ENCODE results near the gene TNNI3. TPM values are rescaled to one million over a fixed set of nuclear protein-coding genes. Genes with fewer than 3 reads are reported as not detected.

Gene TNNI3
- total RNA-seq (2022; extraction: Qiagen RNA extraction): 6.4 to 9.5 TPM (median 8.1 TPM) in 5 replicates

DNA sequence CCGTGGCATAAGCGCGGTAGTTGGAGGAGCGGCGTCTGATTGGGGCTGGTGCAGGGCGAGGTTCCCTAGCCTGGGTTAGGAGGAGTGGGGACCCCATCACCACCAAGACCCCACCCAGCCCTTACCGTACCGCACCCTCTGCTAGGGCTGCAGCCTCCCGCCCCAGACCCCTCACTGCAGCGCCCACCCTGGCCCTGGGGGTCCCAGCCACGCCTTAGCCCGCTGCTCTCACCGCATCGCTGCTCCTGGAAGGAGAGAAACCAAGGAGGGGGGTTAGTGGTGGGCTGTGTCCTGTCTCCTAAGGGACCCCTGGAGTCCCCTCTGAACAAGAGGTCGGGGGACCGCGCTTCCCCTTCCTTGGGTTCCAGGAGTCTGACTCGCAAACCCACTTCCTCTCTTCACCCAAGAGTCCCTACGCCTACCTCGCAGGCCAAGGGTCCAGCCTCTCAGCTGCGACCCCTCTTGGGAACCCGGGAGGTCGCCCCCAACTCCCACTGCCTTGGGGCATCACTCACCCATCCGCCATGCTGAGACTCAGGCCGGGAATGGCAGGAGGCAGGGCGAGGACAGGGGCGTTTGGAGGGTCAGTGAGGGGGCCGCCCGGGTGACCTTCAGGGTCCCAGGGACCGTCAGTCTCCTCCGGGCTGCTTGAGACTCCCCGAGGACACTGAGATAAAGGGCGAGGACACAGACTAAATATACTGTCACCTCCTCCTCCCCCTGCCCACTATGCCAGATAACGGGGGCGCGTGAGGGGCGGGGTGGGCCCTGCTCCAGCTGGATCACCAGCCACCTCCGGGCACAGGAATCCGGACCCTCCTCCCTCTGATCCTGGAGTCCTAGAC, at the start of gene TNNI3:
Gene TNNI3 (minus strand): TSS at position 669 of the 845 bp plus-strand sequence. CDS start 143 bp downstream, at position 526.

DNA sequence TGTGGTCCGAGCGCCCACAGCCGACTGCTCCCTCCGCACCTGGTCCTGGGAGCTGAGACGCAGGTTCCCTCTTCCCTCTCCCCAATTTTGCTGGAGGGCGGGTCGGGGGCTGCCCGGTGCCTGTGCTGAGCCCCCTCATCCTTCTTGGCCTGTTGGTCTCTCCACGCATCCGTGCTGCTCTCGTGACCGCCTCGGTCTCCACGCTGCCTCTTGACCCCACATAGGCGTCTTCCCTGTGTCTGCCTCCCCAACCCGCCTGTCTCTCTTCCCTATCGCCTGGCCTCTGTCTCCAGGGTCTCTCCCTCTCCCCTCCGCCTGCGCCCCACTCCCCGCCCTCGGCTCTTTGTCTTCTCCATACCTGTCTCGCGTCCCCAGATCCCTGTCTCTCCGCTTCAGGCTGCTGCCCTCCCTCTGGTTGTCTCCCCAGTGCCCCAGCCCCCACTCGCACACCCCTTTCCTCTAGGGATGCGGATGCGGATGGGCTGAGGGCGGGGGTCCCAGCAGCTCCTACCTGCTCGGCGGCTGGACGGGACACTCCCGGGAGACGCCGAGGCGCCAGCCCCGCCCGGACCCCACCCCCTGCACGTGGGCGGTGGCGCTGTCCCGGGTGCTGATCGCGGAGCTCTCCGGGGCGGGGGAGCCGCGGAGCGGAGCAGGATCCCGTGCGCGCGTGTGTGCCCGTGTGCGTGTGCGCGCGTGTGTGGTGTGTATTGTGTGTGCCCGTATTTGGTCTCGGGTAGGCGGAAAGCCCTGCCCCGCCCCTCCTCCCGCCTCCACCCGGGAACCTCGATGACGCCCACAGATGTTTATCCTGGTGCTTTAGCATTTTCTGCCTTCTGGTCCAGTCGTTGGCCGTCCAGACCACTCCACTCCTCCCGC, 22.3 kb upstream of the TNNI3 start, which contains the start of gene SYT5:
Gene SYT5 (minus strand): TSS at position 684 of the 879 bp plus-strand sequence. CDS start 1,248 bp downstream, outside the sequence.

GRCh38 chr19:55166530-55167268, 9.2 kb upstream of the TNNI3 start, which contains the start of gene DNAAF3:
Gene DNAAF3 (minus strand): TSS chr19:55166613. CDS start chr19:55166413, 200 bp downstream.

DNA sequence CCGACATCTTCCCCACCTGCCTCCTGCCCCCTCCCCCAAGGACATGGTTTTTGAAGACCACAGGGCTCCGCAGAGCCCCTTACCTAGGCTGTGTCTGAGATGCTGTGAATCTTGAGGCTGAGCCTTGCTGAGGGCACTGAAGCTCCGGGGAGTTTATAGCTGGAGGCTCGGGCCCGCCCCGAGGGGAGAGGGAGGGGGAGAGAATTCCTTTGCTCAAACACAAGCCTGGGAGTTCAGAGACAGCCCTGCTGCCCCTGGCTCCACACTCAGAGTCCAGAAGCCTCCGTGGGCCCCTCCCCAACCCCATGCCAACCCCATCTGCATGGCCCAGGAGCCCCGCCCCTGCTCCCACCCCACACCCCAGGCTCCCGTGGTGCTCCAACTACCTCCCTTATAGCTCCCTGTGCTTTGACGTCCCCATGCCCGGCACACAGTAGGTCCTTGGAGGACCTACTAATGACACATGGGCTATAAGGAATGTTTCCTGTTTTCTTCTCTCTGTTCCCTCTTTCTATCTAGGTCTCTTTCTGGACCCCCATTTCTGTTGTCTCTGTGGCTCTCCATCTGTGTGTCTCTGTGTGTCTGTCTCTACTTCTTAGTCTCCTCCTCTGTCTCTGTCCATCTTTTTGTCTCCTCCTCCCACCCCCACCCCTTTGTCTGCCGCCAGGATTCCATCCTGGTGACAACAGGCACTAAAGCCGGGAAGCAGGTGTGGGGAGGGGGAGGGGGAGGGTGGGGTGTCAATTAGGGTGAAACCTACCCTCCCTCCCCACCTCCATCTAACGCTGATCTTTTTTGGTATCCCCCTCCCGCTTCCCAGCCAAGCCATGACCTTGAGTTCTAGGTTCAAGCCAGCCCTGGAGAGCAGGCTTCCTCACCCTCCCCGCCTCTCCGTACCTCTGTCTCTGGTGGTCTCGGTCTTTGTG, 8.2 kb downstream of the TNNI3 start, which contains the start of gene TNNT1:
Gene TNNT1 (minus strand): TSS at position 129 of the 926 bp plus-strand sequence. CDS start 2,049 bp downstream, outside the sequence.

DNA sequence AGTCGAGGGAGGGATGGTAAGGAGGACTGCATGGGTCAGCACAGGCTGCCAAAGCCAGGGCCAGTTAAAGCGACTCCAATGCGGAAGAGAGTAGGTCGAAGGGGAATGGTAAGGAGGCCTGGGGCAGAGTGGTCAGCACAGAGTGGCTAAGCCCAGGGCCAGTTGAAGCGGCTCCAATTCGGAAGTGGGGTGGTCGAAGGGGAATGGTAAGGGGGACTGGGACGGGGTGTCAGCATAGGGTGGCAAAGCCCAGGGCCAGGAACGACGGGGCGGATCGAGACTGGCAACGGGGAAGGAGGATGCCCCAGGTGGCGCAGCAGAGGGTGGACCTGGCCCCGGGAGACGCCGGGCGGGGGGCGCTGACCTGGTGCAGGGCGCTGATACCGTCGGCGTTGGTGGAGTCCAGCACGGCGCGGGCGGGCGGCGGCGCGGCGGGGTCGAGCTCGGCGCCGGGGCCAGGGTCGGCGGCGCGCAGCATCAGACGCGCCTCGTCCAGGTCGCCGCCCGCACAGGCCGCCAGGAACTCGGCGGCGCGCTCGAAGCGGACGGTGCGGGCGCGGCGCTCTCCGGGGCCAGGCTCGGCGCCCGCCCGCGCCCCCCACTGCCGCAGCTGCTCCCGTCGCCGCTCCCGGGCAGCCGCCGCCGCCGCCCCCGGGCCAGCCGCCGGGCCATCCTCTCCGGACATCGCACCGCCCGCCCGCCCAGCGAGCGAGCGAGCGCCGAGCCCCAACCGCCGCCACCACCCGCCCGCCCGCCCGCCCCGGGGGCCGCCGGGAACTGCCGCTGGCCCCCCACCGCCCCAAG, 40.5 kb downstream of the TNNI3 start, which contains the start of gene PPP1R12C:
Gene PPP1R12C (minus strand): TSS at position 779 of the 804 bp plus-strand sequence. CDS start 94 bp downstream, at position 685.

Other genes with a start within 250 kb of the TNNI3 start
- gene NLRP7, start 210.2 kb downstream of the TNNI3 start, total RNA-seq (2022; extraction: Qiagen RNA extraction): not detected in 5 replicates
- gene NLRP2, start 191.4 kb downstream of the TNNI3 start, total RNA-seq (2022; extraction: Qiagen RNA extraction): 22.3 to 27.6 TPM (median 27.3 TPM) in 5 replicates
- gene GP6, start 119.5 kb downstream of the TNNI3 start, total RNA-seq (2022; extraction: Qiagen RNA extraction): 0.13 to 0.27 TPM (median 0.18 TPM) in 4 of 5 replicates, not detected in the other
- gene RDH13, start 94.6 kb downstream of the TNNI3 start, total RNA-seq (2022; extraction: Qiagen RNA extraction): 15.4 to 23.5 TPM (median 22.0 TPM) in 5 replicates
- 2.9 to 5.9 TPM (median 5.1 TPM) in 5 replicates for gene EPS8L1, start 81.9 kb downstream of the TNNI3 start, total RNA-seq (2022; extraction: Qiagen RNA extraction)
- gene PPP1R12C, start 40.1 kb downstream of the TNNI3 start, total RNA-seq (2022; extraction: Qiagen RNA extraction): 48.3 to 84.2 TPM (median 76.7 TPM) in 5 replicates
- 124 to 145 TPM (median 127 TPM) in 5 replicates for gene TNNT1, start 8.5 kb downstream of the TNNI3 start, total RNA-seq (2022; extraction: Qiagen RNA extraction)
- gene DNAAF3, start 8.9 kb upstream of the TNNI3 start, total RNA-seq (2022; extraction: Qiagen RNA extraction): 3.2 to 7.0 TPM (median 5.7 TPM) in 5 replicates
- gene SYT5, start 22.6 kb upstream of the TNNI3 start, total RNA-seq (2022; extraction: Qiagen RNA extraction): 1.4 to 3.7 TPM (median 2.6 TPM) in 5 replicates
- 3.1 to 4.5 TPM (median 3.9 TPM) in 5 replicates for gene PTPRH, start 51.8 kb upstream of the TNNI3 start, total RNA-seq (2022; extraction: Qiagen RNA extraction)
- 2.5 to 4.7 TPM (median 3.8 TPM) in 5 replicates for gene TMEM86B, start 71.0 kb upstream of the TNNI3 start, total RNA-seq (2022; extraction: Qiagen RNA extraction)
- gene PPP6R1, start 101.3 kb upstream of the TNNI3 start, total RNA-seq (2022; extraction: Qiagen RNA extraction): 75.8 to 120 TPM (median 119 TPM) in 5 replicates
- 119 to 129 TPM (median 124 TPM) in 5 replicates for gene HSPBP1, start 122.4 kb upstream of the TNNI3 start, total RNA-seq (2022; extraction: Qiagen RNA extraction)
- gene BRSK1, start 126.3 kb upstream of the TNNI3 start, total RNA-seq (2022; extraction: Qiagen RNA extraction): 2.1 to 4.9 TPM (median 3.1 TPM) in 5 replicates
- gene TMEM150B, start 167.6 kb upstream of the TNNI3 start, total RNA-seq (2022; extraction: Qiagen RNA extraction): not detected in 5 replicates
- 3.2 to 5.5 TPM (median 4.9 TPM) in 5 replicates for gene KMT5C, start 182.1 kb upstream of the TNNI3 start, total RNA-seq (2022; extraction: Qiagen RNA extraction)
- 0.75 to 1.2 TPM (median 0.91 TPM) in 5 replicates for gene COX6B2, start 197.0 kb upstream of the TNNI3 start, total RNA-seq (2022; extraction: Qiagen RNA extraction)
- gene GARIN5B, start 205.5 kb upstream of the TNNI3 start, total RNA-seq (2022; extraction: Qiagen RNA extraction): 0.08 to 0.22 TPM (median 0.15 TPM) in 5 replicates
- gene IL11, start 212.7 kb upstream of the TNNI3 start, total RNA-seq (2022; extraction: Qiagen RNA extraction): 8.4 to 11.3 TPM (median 8.6 TPM) in 5 replicates
- 0.86 to 1.9 TPM (median 1.1 TPM) in 5 replicates for gene TMEM190, start 219.1 kb upstream of the TNNI3 start, total RNA-seq (2022; extraction: Qiagen RNA extraction)
- 2.4 to 7.0 TPM (median 4.2 TPM) in 5 replicates for gene TMEM238, start 226.6 kb upstream of the TNNI3 start, total RNA-seq (2022; extraction: Qiagen RNA extraction)
- gene RPL28, start 228.2 kb upstream of the TNNI3 start, total RNA-seq (2022; extraction: Qiagen RNA extraction): 2,624 to 3,119 TPM (median 2,807 TPM) in 5 replicates

All from A549 treated with dexamethasone at 1 μM for 4 hours (cell line).